Neural progenitor cell (in vitro differentiated cells): Measurements from ENCODE around the gene ABHD14A. TPM values are rescaled to one million over a fixed set of nuclear protein-coding genes. Genes with fewer than 3 reads are reported as not detected.
A peak's percentile ranks its signal among the peaks of the same experiment; 100 is the strongest.

ENCODE experiments used
- DNase-seq: peaks from one replicate; pipeline ENCODE4 v3.0.0-alpha.2; 2016; ENCODE audit warnings: low spot score
- H2AFZ ChIP-seq: fragments of 200-600 bp; sonication (generic); replicated peaks from 2 replicates; pipeline ENCODE4 v1.6.1; 2016; ENCODE audit warnings: antibody characterized with exemption
- H3F3A ChIP-seq: fragments of 200-600 bp; sonication (generic); 2 replicates; pipeline ENCODE4 v1.6.1; 2016; ENCODE audit warnings: antibody characterized with exemption, low read depth
- H3K27ac ChIP-seq: fragments of 200-600 bp; sonication (generic); 2 replicates; pipeline ENCODE4 v1.5.1; 2016; ENCODE audit warnings: mild to moderate bottlenecking
- H3K27me3 ChIP-seq: fragments of 200-600 bp; sonication (generic); 2 replicates; pipeline ENCODE4 v1.6.1; 2016; ENCODE audit warnings: mild to moderate bottlenecking, moderate library complexity
- H3K36me3 ChIP-seq: fragments of 200-600 bp; sonication (generic); 2 replicates; pipeline ENCODE4 v1.5.1; 2016
- H3K4me1 ChIP-seq: fragments of 200-600 bp; sonication (generic); 2 replicates; pipeline ENCODE4 v1.6.1; 2016; ENCODE audit warnings: mixed run types
- H3K4me2 ChIP-seq: fragments of 200-600 bp; sonication (generic); 2 replicates; pipeline ENCODE4 v1.6.1; 2016
- H3K4me3 ChIP-seq: fragments of 200-600 bp; sonication (generic); 2 replicates; pipeline ENCODE4 v1.5.1; 2016
- H3K79me2 ChIP-seq: fragments of 200-600 bp; sonication (generic); 2 replicates; pipeline ENCODE4 v1.6.1; 2016; ENCODE audit warnings: low read depth
- H3K9ac ChIP-seq: fragments of 200-600 bp; sonication (generic); 2 replicates; pipeline ENCODE4 v1.6.1; 2016
- H3K9me3 ChIP-seq: fragments of 200-600 bp; sonication (generic); 2 replicates; pipeline ENCODE4 v1.5.1; 2016; ENCODE audit warnings: low read depth
- H4K20me1 ChIP-seq: fragments of 200-600 bp; sonication (generic); 2 replicates; pipeline ENCODE4 v1.6.1; 2016; ENCODE audit warnings: low read depth
- H3K27ac Mint-ChIP-seq: 3 replicates; pipeline ENCODE4 v1.8.0; 2021; ENCODE audit warnings: mixed read lengths
- H3K27me3 Mint-ChIP-seq: 2 replicates; pipeline ENCODE4 v1.8.0; 2022; ENCODE audit warnings: low read depth, mild to moderate bottlenecking, inconsistent platforms, moderate library complexity, mixed read lengths; ENCODE audit not compliant: insufficient read depth
- H3K36me3 Mint-ChIP-seq: 3 replicates; pipeline ENCODE4 v1.8.0; 2021; ENCODE audit warnings: mixed read lengths
- H3K4me1 Mint-ChIP-seq: 3 replicates; pipeline ENCODE4 v1.8.0; 2021; ENCODE audit warnings: mixed read lengths
- H3K4me3 Mint-ChIP-seq: 3 replicates; pipeline ENCODE4 v1.8.0; 2021; ENCODE audit warnings: mild to moderate bottlenecking, moderate library complexity, mixed read lengths
- H3K9me3 Mint-ChIP-seq: 3 replicates; pipeline ENCODE4 v1.8.0; 2020; ENCODE audit warnings: mixed read lengths
- CTCF ChIP-seq: fragments of 200-600 bp; sonication (generic); IDR thresholded peaks from 2 replicates; pipeline ENCODE4 v1.5.1; 2017; ENCODE audit warnings: antibody characterized with exemption, mild to moderate bottlenecking
- EZH2 ChIP-seq: fragments of 200-600 bp; sonication (generic); IDR thresholded peaks from 2 replicates; pipeline ENCODE4 v1.6.1; 2017; ENCODE audit warnings: antibody characterized with exemption, mild to moderate bottlenecking, moderate library complexity
- EZH2phosphoT487 ChIP-seq: fragments of 200-600 bp; sonication (generic); IDR thresholded peaks from 2 replicates; pipeline ENCODE4 v1.6.1; 2017; ENCODE audit warnings: antibody characterized with exemption
- total RNA-seq: library from RNA; depleted of rRNA; stranded (reverse); fragments of >200 nt; gene quantifications from 2 replicates; pipeline ENCODE4 v1.2.3, GENCODE V29; 2015; ENCODE audit warnings: low replicate concordance

The ABHD14A gene
- total RNA-seq, 1 donor from 2014 or later: 4.0 TPM

- peaks cover 59% of the 10 kb centered on the region for H3K4me1 Mint-ChIP-seq
- Histone ChIP-seq H4K20me1 (peaks cover 62% of the 10 kb centered on the region), H2AFZ (no peak overlapping the region), H3K4me3 (peak overlapping the region; percentile 5), H3K9me3 (no peaks in the 10 kb centered on the region), H3K27me3 (peaks cover 30% of the 10 kb centered on the region), H3K27ac (no peak overlapping the region), H3K36me3 (no peaks in the 10 kb centered on the region), H3K4me1 (peaks cover 60% of the 10 kb centered on the region), H3K9ac (no peak overlapping the region), H3K4me2 (peak overlapping the region; percentile 88), H3F3A (peaks cover 42% of the 10 kb centered on the region), H3K79me2 (no peaks in the 10 kb centered on the region)
- H3K9me3 Mint-ChIP-seq: no peaks in the 10 kb centered on the region
- H3K27ac Mint-ChIP-seq: no peak overlapping the region
- no peak for DNase-seq
- peaks cover 14% of the 10 kb centered on the region for H3K27me3 Mint-ChIP-seq
- TF ChIP-seq CTCF (no peak), EZH2phosphoT487 (no peak), EZH2 (no peak)
- peaks cover 5% of the 10 kb centered on the region for H3K36me3 Mint-ChIP-seq
- H3K4me3 Mint-ChIP-seq: peak overlapping the region; percentile 82
Measured at GRCh38 chr3:51964521-51964920, 10.3 kb upstream of the ABHD14A start.

GRCh38 chr3:51966016-51966415 lies 8.8 kb upstream of the ABHD14A start:
- H3K4me3 ChIP-seq: peak overlapping the region; percentile 57

GRCh38 chr3:51966486-51966885 lies 8.4 kb upstream of the ABHD14A start:
- H3K27me3 Mint-ChIP-seq: peaks cover 14% of the 10 kb centered on the region
- no peaks in the 10 kb centered on the region for H3K9me3 Mint-ChIP-seq
- H3K27ac ChIP-seq: no peak overlapping the region
- peak overlapping the region; percentile 57 for H3K4me3 ChIP-seq
- peaks cover 70% of the 10 kb centered on the region for H3K4me1 Mint-ChIP-seq
- peaks cover 49% of the 10 kb centered on the region for H4K20me1 ChIP-seq
- H3K27me3 ChIP-seq: peaks cover 22% of the 10 kb centered on the region
- peaks cover 5% of the 10 kb centered on the region for H3K36me3 Mint-ChIP-seq
- no peaks in the 10 kb centered on the region for H3K9me3 ChIP-seq
- no peak for TF ChIP-seq EZH2
- no peak for DNase-seq
- no peak overlapping the region for H2AFZ ChIP-seq
- peaks cover 51% of the 10 kb centered on the region for H3F3A ChIP-seq
- peaks cover 63% of the 10 kb centered on the region for H3K4me1 ChIP-seq
- no peak overlapping the region for H3K9ac ChIP-seq
- H3K27ac Mint-ChIP-seq: peak overlapping the region; percentile 96
- H3K36me3 ChIP-seq: no peaks in the 10 kb centered on the region
- peak overlapping the region; percentile 94 for H3K4me3 Mint-ChIP-seq
- peak overlapping the region; percentile 88 for H3K4me2 ChIP-seq
- H3K79me2 ChIP-seq: no peaks in the 10 kb centered on the region

More at GRCh38 chr3:51966016-51966415, 8.8 kb upstream of the ABHD14A start:
- Histone ChIP-seq H4K20me1 (peaks cover 54% of the 10 kb centered on the region), H3K9me3 (no peaks in the 10 kb centered on the region), H3K79me2 (no peaks in the 10 kb centered on the region), H3F3A (peaks cover 46% of the 10 kb centered on the region), H3K4me2 (peak overlapping the region; percentile 88), H3K36me3 (no peaks in the 10 kb centered on the region), H2AFZ (no peak overlapping the region), H3K27me3 (peaks cover 26% of the 10 kb centered on the region), H3K27ac (no peak overlapping the region), H3K9ac (no peak overlapping the region), H3K4me1 (peaks cover 63% of the 10 kb centered on the region)
- TF ChIP-seq CTCF: no peak
- TF ChIP-seq EZH2phosphoT487: no peak
- peak overlapping the region; percentile 21 for H3K27ac Mint-ChIP-seq
- H3K4me1 Mint-ChIP-seq: peaks cover 70% of the 10 kb centered on the region
- H3K4me3 Mint-ChIP-seq: peak overlapping the region; percentile 94
- peaks cover 16% of the 10 kb centered on the region for H3K27me3 Mint-ChIP-seq
- no peak for DNase-seq
- H3K36me3 Mint-ChIP-seq: peaks cover 5% of the 10 kb centered on the region
- H3K9me3 Mint-ChIP-seq: no peaks in the 10 kb centered on the region

- H3K4me2 ChIP-seq: peak overlapping the region; percentile 88
- H3K36me3 Mint-ChIP-seq: peaks cover 5% of the 10 kb centered on the region
- no peak overlapping the region for H2AFZ ChIP-seq
- H3K27me3 ChIP-seq: peaks cover 17% of the 10 kb centered on the region
- peak overlapping the region; percentile 57 for H3K4me3 ChIP-seq
- peaks cover 44% of the 10 kb centered on the region for H4K20me1 ChIP-seq
- H3K9me3 Mint-ChIP-seq: no peaks in the 10 kb centered on the region
- peak overlapping the region; percentile 94 for H3K4me3 Mint-ChIP-seq
- H3K4me1 Mint-ChIP-seq: peaks cover 66% of the 10 kb centered on the region
- no peak overlapping the region for H3K27ac ChIP-seq
- no peak for DNase-seq
- H3F3A ChIP-seq: peaks cover 51% of the 10 kb centered on the region
- H3K4me1 ChIP-seq: peaks cover 63% of the 10 kb centered on the region
- no peak overlapping the region for H3K9ac ChIP-seq
- no peaks in the 10 kb centered on the region for H3K9me3 ChIP-seq
- H3K27me3 Mint-ChIP-seq: peaks cover 12% of the 10 kb centered on the region
- no peak for TF ChIP-seq EZH2
- no peak for TF ChIP-seq CTCF
- TF ChIP-seq EZH2phosphoT487: no peak
- peak overlapping the region; percentile 96 for H3K27ac Mint-ChIP-seq
- no peaks in the 10 kb centered on the region for H3K79me2 ChIP-seq
- H3K36me3 ChIP-seq: no peaks in the 10 kb centered on the region
Measured at GRCh38 chr3:51966922-51967383, 7.9 kb upstream of the ABHD14A start.
